ENCODE measurements around the gene BTBD10. TPM values are rescaled to one million over a fixed set of nuclear protein-coding genes. Genes with fewer than 3 reads are reported as not detected.

BTBD10 gene
- total RNA-seq = 26.4 TPM
- long read RNA-seq, transcript BTBD10-208 (8 exons, 1,662 nt) = minor isoform, 14 of 39 reads
- long read RNA-seq, transcript BTBD10-201 (9 exons, 2,504 nt) = major isoform, 15 of 39 reads
- long read RNA-seq, partial matches to known transcripts = 1 of 39 reads
- long read RNA-seq, other reads (novel, unspliced or antisense) = 9 of 39 reads

DNA sequence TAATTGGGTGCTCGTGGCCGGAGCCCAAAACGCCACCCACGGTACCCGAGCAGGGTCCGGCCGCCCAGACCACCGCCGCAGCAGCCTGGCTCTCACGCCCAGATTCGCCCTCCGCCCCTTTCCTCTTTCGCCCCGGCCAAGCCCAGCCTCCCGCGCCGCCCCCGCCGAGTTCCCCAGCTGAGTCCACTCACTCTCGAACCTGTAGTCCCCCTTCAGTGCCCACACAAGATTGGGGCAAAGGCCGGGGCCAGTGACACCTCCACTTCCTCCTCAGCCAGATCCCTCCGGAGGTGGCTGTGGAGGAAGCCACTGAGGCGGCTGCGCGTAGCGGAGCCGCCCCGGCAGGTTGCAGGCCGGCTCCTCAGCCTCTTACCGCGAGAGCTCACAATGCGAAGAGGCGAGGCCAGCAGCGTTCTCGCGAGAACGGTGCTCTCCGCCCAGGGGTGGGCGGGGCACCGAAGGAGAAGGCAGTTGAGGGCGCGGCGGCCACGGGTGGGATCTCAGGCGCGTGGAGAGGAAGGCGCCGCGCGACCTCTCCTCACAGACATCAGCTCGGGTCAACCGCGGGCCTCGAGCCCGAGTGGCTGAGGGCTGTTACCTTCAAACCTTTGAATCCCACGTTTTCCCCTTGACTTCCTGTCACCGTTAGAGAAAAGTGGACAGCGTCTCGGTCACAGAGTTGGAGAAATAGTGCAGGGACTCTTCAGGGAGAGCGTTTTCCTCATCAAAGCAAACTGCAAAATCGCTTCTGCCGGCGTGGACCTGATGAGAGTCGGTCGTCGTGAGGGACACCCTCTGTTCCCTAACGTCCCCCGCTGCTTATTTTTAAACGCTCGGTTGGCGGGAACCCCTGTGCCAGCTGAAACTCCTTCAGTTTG is at the start of gene BTBD10:
Gene BTBD10 (minus strand): TSS at position 322 of the 878 bp plus-strand sequence. CDS start 18,098 bp downstream, outside the sequence.
- TF ChIP-seq, protein P1, sequence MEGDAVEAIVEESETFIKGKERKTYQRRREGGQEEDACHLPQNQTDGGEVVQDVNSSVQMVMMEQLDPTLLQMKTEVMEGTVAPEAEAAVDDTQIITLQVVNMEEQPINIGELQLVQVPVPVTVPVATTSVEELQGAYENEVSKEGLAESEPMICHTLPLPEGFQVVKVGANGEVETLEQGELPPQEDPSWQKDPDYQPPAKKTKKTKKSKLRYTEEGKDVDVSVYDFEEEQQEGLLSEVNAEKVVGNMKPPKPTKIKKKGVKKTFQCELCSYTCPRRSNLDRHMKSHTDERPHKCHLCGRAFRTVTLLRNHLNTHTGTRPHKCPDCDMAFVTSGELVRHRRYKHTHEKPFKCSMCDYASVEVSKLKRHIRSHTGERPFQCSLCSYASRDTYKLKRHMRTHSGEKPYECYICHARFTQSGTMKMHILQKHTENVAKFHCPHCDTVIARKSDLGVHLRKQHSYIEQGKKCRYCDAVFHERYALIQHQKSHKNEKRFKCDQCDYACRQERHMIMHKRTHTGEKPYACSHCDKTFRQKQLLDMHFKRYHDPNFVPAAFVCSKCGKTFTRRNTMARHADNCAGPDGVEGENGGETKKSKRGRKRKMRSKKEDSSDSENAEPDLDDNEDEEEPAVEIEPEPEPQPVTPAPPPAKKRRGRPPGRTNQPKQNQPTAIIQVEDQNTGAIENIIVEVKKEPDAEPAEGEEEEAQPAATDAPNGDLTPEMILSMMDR (IDR thresholded peaks at IDR 0.05; ENCODE audit: borderline replicate concordance) = no peak
- no peaks in the 10 kb centered on the region for H3K36me3 ChIP-seq
- H3K27me3 ChIP-seq (ENCODE audit: low read depth) = peaks cover under 1% of the 10 kb centered on the region
- intact Hi-C loops (cut with micrococcal nuclease) = no loop called here
- H3K27ac ChIP-seq (replicated peaks) = peak within 1 kb of the TSS; percentile 87
- DNase-seq = peak; percentile 93
- peaks cover 33% of the 10 kb centered on the region for H3K4me1 ChIP-seq
- no peaks in the 10 kb centered on the region for H3K9me3 ChIP-seq (replicated peaks)
- H3K4me3 ChIP-seq = peak within 1 kb of the TSS; percentile 77

DNA sequence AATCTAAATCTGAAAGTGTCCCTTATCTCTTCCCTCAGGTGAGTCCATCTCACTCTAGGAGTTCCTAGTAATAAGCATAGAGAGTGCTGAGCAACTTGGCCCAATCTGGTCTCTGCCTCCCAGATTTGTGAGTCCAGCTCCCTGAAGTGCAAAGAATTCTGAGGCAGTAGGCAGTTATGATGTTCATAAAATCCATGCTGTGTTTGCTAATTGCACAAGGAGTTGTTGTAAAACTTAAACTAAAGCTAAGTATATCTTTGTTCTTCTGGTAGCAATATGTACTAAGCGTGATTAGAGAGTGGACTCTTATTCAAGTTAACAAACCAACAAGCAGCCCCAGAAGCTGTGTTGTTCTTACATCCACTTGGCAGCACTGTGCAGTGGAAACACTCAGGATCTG is 40.4 kb upstream of the BTBD10 start:
- no peak for DNase-seq
- TF ChIP-seq, protein P1 (IDR thresholded peaks at IDR 0.05; ENCODE audit: borderline replicate concordance) = no peak
- intact Hi-C loops (cut with micrococcal nuclease) = no loop called here
- H3K4me1 ChIP-seq = no peaks in the 10 kb centered on the region
- no peak overlapping the region for H3K27ac ChIP-seq (replicated peaks)
- H3K27me3 ChIP-seq (ENCODE audit: low read depth) = peaks cover 45% of the 10 kb centered on the region
- H3K4me3 ChIP-seq = no peak overlapping the region
- H3K36me3 ChIP-seq = no peaks in the 10 kb centered on the region
- no peaks in the 10 kb centered on the region for H3K9me3 ChIP-seq (replicated peaks)

DNA sequence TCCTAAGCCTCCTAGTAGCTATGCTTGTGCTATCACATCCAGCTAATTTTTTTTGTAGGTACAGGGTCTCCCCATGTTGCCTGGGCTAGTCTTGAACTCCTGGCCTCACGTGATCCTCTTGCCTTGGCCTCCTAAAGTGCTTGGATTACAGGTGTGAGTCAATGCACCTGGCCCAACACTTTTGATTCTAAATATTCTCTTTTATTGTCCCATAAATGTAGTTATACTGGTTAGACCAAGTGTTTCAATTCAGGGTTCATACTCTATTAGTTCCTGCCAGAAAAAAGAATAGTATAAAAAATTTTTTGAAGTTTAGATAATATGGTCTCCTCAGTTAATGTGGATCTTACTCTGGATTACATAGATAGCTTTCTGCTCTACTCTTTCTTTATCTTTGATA is 39.5 kb upstream of the BTBD10 start:
- H3K27ac ChIP-seq (replicated peaks) = no peak overlapping the region
- intact Hi-C loops (cut with micrococcal nuclease) = no loop called here
- no peaks in the 10 kb centered on the region for H3K36me3 ChIP-seq
- H3K9me3 ChIP-seq (replicated peaks) = no peaks in the 10 kb centered on the region
- no peak for DNase-seq
- peaks cover 45% of the 10 kb centered on the region for H3K27me3 ChIP-seq (ENCODE audit: low read depth)
- no peak overlapping the region for H3K4me3 ChIP-seq
- no peaks in the 10 kb centered on the region for H3K4me1 ChIP-seq
- TF ChIP-seq, protein P1 (IDR thresholded peaks at IDR 0.05; ENCODE audit: borderline replicate concordance) = no peak

- H3K27ac ChIP-seq (replicated peaks) = no peak within 1 kb of the TSS
- peaks cover 20% of the 10 kb centered on the region for H3K27me3 ChIP-seq (ENCODE audit: low read depth)
- TF ChIP-seq, protein P1 (IDR thresholded peaks at IDR 0.05; ENCODE audit: borderline replicate concordance) = no peak
- no peak for DNase-seq
- H3K4me3 ChIP-seq = no peak within 1 kb of the TSS
- no peaks in the 10 kb centered on the region for H3K36me3 ChIP-seq
- H3K9me3 ChIP-seq (replicated peaks) = no peaks in the 10 kb centered on the region
- H3K4me1 ChIP-seq = no peaks in the 10 kb centered on the region
- intact Hi-C loops (cut with micrococcal nuclease) = no loop called here
These were observed 32.9 kb upstream of the BTBD10 start, which contains the start of gene PTH for GRCh38 chr11:13495929-13496328. PTH (minus strand) TSS chr11:13495997; CDS start chr11:13492855, 3,142 bp downstream.

- Histone ChIP-seq H3K4me3 (no peak overlapping the region), H3K27me3 (ENCODE audit: low read depth) (peaks cover 4% of the 10 kb centered on the region), H3K9me3 (replicated peaks) (no peaks in the 10 kb centered on the region), H3K4me1 (no peaks in the 10 kb centered on the region), H3K27ac (replicated peaks) (no peak overlapping the region), H3K36me3 (no peaks in the 10 kb centered on the region)
- intact Hi-C loops (cut with micrococcal nuclease) = no loop called here
- TF ChIP-seq, protein P1 (IDR thresholded peaks at IDR 0.05; ENCODE audit: borderline replicate concordance) = no peak
- no peak for DNase-seq
These were observed 31.0 kb upstream of the BTBD10 start for GRCh38 chr11:13494051-13494450.
